Measurements from ENCODE around the gene CLSTN1.

GRCh38 chr1:9855186-9855585 lies 31.4 kb upstream of the CLSTN1 start:
- no peak for TF ChIP-seq ZNF274 (IDR thresholded peaks at IDR 0.05; ENCODE audit: low read depth, low read length)
- TF ChIP-seq YY1 (IDR thresholded peaks at IDR 0.05; ENCODE audit: insufficient read depth, insufficient read length) = no peak
